Measurements from ENCODE around the gene ERCC6L.

GRCh38 chrX:72205706-72206105, 33.1 kb downstream of the ERCC6L start:
- no peak for TF ChIP-seq CTCF (conservative IDR thresholded peaks at IDR 0.05)
- no peak for TF ChIP-seq EZH2 (IDR thresholded peaks at IDR 0.05; ENCODE audit: low read depth)
